GM12875 (cell line): ENCODE results near the gene WARS2.

Experiments used
- H3K4me3 ChIP-seq: one replicate; pipeline ENCODE4 v1.5.1; 2011; ENCODE audit warnings: low read depth, low read length, control low read depth
- TF ChIP-seq, protein P1 (sequence below): IDR thresholded peaks from 2 replicates; pipeline ENCODE4 v1.5.1; 2011; ENCODE audit warnings: low read depth, mild to moderate bottlenecking, control low read depth, inconsistent platforms, low read length, moderate library complexity, borderline replicate concordance; ENCODE audit not compliant: insufficient read depth

Gene WARS2

DNA sequence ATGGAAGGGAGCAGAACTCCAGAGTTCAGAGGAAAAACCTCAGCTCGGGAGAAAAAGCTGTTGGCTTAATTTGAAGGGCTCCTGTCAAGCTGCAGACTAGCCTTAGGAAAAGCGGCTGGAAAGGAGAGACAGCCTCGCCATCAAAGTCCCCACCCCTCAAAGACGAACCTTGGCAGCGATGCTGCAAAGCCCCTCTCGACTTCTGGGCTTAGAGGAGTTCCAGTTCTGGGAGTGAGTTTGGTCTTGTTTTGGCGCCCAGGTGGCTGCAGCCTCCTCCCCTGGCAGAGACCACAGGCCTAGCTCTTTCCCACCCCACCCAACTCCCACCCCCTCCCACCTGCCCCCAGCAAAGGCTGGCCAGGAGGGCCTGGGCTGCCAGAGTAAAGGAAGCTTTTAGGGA lies 143.2 kb downstream of the WARS2 start:
- no peak overlapping the region for H3K4me3 ChIP-seq
- TF ChIP-seq, protein P1, sequence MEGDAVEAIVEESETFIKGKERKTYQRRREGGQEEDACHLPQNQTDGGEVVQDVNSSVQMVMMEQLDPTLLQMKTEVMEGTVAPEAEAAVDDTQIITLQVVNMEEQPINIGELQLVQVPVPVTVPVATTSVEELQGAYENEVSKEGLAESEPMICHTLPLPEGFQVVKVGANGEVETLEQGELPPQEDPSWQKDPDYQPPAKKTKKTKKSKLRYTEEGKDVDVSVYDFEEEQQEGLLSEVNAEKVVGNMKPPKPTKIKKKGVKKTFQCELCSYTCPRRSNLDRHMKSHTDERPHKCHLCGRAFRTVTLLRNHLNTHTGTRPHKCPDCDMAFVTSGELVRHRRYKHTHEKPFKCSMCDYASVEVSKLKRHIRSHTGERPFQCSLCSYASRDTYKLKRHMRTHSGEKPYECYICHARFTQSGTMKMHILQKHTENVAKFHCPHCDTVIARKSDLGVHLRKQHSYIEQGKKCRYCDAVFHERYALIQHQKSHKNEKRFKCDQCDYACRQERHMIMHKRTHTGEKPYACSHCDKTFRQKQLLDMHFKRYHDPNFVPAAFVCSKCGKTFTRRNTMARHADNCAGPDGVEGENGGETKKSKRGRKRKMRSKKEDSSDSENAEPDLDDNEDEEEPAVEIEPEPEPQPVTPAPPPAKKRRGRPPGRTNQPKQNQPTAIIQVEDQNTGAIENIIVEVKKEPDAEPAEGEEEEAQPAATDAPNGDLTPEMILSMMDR: no peak

GRCh38 chr1:118995312-118996016 lies 145.0 kb downstream of the WARS2 start:
- H3K4me3 ChIP-seq: no peak overlapping the region
- TF ChIP-seq, protein P1: no peak

DNA sequence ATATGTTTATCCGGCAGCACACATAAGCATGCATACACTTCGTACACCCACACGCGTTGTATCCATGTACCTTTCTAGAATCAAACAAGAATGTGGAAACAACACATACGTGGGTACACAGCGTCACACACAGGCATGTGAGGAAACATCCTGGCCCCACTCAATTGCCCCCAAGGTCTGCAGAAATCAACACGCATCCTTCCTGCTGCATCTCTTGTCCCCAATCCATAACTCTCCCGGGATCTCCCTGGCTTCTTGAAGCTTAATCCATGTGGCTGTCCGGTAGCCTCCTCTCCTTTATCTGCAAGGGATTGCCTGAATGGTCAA lies 146.8 kb downstream of the WARS2 start:
- no peak overlapping the region for H3K4me3 ChIP-seq

DNA sequence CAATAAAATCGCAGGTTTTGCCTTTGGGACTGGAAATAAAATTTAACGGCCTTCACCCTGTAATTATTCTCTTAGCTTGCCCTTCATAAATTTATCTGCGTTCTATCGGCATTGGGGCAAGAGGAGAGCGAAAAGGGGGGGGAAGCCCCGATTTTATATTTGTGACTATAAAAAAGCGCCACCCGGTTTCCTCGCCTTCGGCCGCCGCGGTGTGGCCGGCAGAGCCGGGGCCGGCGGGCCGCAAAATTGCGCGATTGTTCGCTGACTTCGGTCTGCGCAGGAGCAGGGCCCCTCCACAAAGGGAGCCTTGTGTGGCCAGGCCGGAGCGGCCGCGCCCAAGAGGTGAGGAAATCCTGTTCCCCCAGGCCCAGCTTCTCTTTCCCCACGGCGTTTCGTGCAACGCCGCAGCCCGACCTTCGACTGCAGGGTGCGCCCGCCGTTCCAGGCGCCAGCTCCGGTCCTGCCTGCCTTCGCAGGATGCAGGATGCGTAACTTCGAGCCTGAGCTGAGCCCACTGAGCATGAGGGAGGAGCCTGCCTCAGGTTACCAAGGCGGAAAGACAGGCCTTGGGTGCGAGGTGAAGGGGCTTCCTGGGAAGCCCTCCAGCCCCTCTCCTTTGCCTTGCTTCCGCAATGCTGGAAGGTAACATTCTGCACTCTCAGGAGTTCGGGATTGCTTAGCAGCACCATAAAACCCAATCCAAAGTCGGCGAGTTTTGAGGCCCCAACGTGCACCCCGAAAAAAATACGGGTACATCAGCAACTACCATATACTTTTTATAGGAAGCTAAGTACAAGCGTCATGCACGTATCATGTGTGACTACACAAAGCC lies 147.4 kb downstream of the WARS2 start:
- no peak overlapping the region for H3K4me3 ChIP-seq
- TF ChIP-seq, protein P1: no peak

More for the DNA sequence above, 146.8 kb downstream of the WARS2 start:
- TF ChIP-seq, protein P1: no peak

DNA sequence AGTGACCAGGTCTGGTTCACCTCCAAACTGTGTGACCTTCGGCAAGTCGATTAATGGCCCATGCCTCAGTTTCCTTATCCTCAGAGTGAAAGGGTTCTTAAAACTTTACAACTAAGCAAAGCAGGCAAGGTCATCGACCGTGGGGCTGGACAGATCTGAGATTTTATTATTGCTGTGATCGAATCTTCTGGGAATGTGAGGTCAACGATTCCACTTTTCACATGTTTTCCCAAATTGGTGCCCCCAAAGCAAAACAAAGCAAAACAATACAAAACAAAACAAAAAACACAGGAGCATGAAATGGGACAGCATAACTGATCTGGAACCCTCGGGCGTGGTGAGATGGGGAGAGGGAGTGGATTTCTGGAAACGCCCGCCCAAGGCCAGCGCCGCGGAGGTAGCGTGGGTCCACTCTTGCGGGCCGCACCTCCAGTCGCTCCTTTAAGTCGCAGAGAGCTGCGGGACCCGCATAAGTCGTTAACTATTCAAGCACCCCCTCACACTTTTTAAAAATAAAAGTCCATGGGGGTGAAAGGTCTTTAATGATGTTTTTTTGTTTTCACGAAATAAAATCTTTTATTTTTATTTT lies 148.1 kb downstream of the WARS2 start:
- TF ChIP-seq, protein P1: no peak
- no peak overlapping the region for H3K4me3 ChIP-seq

DNA sequence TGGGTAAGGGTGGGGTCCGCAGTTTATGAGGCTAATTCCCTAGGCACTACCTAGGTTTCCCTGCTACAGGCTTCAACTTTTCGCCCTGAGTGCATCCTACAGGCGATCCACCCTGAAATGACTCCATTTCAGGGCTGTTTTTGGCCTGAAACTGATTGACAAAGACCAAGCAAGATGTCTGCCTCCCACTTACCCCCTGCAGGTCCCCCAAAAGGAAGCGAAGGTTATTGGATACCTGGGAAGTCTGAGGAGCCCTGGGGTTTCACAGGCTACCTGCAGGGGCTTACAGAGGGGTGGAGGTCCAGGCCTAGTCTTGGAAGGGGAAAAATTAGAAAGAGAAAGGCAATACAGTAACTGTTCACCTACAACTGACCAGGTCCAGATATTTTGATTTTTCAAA lies 149.0 kb downstream of the WARS2 start:
- TF ChIP-seq, protein P1: no peak

GRCh38 chr1:118990513-118991152 lies 149.8 kb downstream of the WARS2 start:
- TF ChIP-seq, protein P1: no peak
- no peak overlapping the region for H3K4me3 ChIP-seq

More for the DNA sequence above, 149.0 kb downstream of the WARS2 start:
- H3K4me3 ChIP-seq: no peak overlapping the region
